ENCODE data around the gene ADGRV1.

ADGRV1 gene

DNA sequence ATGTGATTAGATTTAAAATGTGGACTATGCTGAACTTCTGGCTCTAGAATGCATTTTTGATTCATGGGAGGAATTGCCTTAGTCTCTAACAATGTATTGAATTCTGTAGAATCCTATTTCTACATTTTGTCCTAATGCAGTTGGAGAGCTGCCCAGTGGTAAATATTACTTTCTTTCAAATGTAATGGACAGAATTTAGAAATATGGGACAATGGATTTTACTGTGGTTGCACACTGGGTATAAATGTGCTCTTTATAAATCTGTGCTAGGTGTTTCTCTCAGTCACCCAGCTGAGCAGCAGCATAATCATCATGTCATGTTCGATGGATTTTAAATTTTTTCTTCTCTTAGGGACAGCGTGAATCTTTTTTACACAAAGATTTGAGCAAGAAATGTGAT is 141.7 kb downstream of the ADGRV1 start:
- Histone ChIP-seq H3K4me3 (replicated peaks; ENCODE audit: low read depth, low read length) (no peak overlapping the region), H3K36me3 (ENCODE audit: control insufficient read depth, insufficient read depth, low read length) (no peaks in the 10 kb centered on the region), H3K27me3 (replicated peaks; ENCODE audit: control insufficient read depth, insufficient read depth, low read length) (no peaks in the 10 kb centered on the region)
- DNase-seq (ENCODE audit: extremely low read depth, insufficient read length), result no peak
- TF ChIP-seq, protein P1, sequence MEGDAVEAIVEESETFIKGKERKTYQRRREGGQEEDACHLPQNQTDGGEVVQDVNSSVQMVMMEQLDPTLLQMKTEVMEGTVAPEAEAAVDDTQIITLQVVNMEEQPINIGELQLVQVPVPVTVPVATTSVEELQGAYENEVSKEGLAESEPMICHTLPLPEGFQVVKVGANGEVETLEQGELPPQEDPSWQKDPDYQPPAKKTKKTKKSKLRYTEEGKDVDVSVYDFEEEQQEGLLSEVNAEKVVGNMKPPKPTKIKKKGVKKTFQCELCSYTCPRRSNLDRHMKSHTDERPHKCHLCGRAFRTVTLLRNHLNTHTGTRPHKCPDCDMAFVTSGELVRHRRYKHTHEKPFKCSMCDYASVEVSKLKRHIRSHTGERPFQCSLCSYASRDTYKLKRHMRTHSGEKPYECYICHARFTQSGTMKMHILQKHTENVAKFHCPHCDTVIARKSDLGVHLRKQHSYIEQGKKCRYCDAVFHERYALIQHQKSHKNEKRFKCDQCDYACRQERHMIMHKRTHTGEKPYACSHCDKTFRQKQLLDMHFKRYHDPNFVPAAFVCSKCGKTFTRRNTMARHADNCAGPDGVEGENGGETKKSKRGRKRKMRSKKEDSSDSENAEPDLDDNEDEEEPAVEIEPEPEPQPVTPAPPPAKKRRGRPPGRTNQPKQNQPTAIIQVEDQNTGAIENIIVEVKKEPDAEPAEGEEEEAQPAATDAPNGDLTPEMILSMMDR (IDR thresholded peaks at IDR 0.05; ENCODE audit: insufficient read depth, low read length, poor library complexity, severe bottlenecking), result no peak

DNA sequence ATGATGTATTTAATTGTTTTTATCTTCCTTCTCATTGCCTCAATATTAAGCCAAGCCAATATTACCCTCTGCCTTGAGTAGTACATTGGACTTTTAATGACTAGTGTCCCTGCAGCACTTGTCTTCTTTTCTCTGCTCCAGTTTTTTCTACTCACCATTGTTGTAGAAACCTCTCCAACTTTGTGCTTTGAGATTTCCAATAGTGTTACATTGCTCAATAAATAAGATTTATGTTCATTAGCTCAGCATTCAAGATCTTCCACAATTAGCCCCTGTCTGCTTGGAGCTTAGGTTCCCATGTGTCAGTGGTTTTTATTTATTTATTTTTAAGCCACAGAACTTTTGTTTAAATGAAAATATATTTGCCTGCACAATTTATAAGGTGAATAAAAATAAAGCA is 145.3 kb downstream of the ADGRV1 start:
- Histone ChIP-seq H3K4me3 (replicated peaks; ENCODE audit: low read depth, low read length) (no peak overlapping the region), H3K27me3 (replicated peaks; ENCODE audit: control insufficient read depth, insufficient read depth, low read length) (no peaks in the 10 kb centered on the region), H3K36me3 (ENCODE audit: control insufficient read depth, insufficient read depth, low read length) (no peaks in the 10 kb centered on the region)
- no peak for DNase-seq (ENCODE audit: extremely low read depth, insufficient read length)
- TF ChIP-seq, protein P1 (IDR thresholded peaks at IDR 0.05; ENCODE audit: insufficient read depth, low read length, poor library complexity, severe bottlenecking), result no peak

DNA sequence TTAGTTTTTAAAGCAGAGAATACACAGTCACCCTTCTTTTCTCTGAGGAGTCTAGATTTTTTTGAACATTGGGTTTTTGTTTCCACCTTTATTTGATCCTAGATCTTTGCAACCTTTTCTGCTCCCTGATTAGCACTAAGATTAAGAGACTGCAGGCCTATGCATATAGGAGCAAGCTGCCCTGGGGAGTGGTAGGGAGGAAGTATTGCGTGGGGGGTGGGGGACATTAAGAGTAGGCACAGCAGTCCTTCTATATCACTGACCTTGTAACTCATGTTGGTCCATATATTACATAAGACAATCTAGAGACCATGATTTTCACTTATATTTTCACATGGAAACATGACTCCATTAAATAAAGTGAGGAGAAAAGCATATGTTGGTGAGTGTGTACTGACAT is 149.1 kb downstream of the ADGRV1 start:
- TF ChIP-seq, protein P1 (IDR thresholded peaks at IDR 0.05; ENCODE audit: insufficient read depth, low read length, poor library complexity, severe bottlenecking), result no peak
- Histone ChIP-seq H3K4me3 (replicated peaks; ENCODE audit: low read depth, low read length) (no peak overlapping the region), H3K36me3 (ENCODE audit: control insufficient read depth, insufficient read depth, low read length) (no peaks in the 10 kb centered on the region), H3K27me3 (replicated peaks; ENCODE audit: control insufficient read depth, insufficient read depth, low read length) (no peaks in the 10 kb centered on the region)
- no peak for DNase-seq (ENCODE audit: extremely low read depth, insufficient read length)

DNA sequence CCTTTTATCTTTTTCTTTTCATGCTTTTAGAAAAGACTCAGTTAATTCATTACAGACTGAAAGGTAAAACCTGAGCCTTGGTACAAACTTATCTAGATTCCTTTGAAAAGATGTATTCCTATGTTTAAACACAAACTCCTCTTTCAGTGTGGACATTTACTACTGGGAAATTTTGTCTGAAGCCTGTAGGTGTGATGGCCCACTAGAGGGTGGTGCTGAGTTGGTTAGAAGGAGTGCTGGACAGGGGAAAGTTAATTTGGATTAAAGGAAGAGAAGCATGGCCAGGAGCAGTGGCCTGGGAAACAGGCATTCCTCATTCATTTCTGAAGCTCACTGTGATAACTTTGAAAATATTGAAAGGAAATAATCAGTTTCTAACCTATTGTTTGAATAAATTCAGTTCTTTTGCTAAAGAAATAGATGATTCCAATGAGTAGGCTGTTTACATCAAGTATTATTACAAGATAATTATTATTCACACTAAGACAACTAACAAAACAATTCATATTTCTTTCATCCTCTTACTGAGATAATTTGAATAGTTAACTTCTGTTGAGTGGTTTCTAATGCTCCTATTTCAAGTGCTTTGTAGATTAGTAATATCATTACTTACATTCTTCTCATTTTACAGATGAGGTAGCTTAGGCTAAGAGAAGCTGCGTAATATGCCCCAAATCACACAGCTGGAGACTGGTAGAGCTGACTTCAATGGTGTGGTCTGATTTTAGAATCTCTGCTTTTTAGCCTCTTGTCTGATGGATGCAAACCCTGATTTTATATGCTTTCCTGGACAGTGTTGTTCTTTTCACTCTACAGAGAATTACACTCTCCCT is 150.9 kb downstream of the ADGRV1 start:
- TF ChIP-seq, protein P1 (IDR thresholded peaks at IDR 0.05; ENCODE audit: insufficient read depth, low read length, poor library complexity, severe bottlenecking), result peak; percentile 74
- DNase-seq (ENCODE audit: extremely low read depth, insufficient read length), result no peak
- Histone ChIP-seq H3K36me3 (ENCODE audit: control insufficient read depth, insufficient read depth, low read length) (no peaks in the 10 kb centered on the region), H3K27me3 (replicated peaks; ENCODE audit: control insufficient read depth, insufficient read depth, low read length) (no peaks in the 10 kb centered on the region), H3K4me3 (replicated peaks; ENCODE audit: low read depth, low read length) (no peak overlapping the region)

DNA sequence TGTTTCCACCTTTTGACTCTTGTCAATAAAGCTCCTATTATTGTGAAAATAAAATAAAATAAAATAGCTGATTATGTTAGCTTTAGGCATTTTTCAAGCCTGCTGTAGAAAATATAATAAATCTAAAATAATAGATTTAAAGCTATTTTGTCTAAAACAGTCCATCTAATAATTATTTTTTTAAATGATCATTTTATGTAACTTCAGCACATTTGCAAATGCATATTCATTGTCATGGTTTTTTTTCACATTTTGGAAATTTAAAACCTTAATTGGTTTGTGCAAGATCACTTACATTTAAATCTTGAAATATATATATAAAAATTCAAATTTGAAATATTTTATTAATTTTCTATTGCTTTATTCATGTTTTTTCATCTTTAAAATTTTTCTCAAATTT is 159.8 kb downstream of the ADGRV1 start:
- Histone ChIP-seq H3K27me3 (replicated peaks; ENCODE audit: control insufficient read depth, insufficient read depth, low read length) (no peaks in the 10 kb centered on the region), H3K36me3 (ENCODE audit: control insufficient read depth, insufficient read depth, low read length) (no peaks in the 10 kb centered on the region), H3K4me3 (replicated peaks; ENCODE audit: low read depth, low read length) (no peak overlapping the region)
- no peak for DNase-seq (ENCODE audit: extremely low read depth, insufficient read length)
- TF ChIP-seq, protein P1 (IDR thresholded peaks at IDR 0.05; ENCODE audit: insufficient read depth, low read length, poor library complexity, severe bottlenecking), result no peak

Data from GM06990 (cell line).